Breast epithelium (tissue), 4 donors: ENCODE data around the gene GLYR1. TPM values are rescaled to one million over a fixed set of nuclear protein-coding genes. Genes with fewer than 3 reads are reported as not detected.

Experiments used
- DNase-seq, 2 donors: peaks; one replicate each; pipeline ENCODE4 v3.0.0-alpha.2; 2019; ENCODE audit warnings: low spot score in 2 of 2
- H3K27ac ChIP-seq, 2 donors: fragments of 200-600 bp; sonication (generic) in 1 of 2; one replicate each; pipeline ENCODE4 v1.5.1; 2016 to 2019; ENCODE audit warnings: mild to moderate bottlenecking in 1 of 2
- H3K27me3 ChIP-seq, 2 donors: fragments of 200-600 bp; sonication (generic) in 1 of 2; one replicate each; pipeline versions ENCODE4 v1.5.1 to v1.6.0; 2017 to 2019; ENCODE audit warnings: control low read depth in 1 of 2, mild to moderate bottlenecking in 1 of 2
- H3K36me3 ChIP-seq: fragments of 200-600 bp; one replicate; pipeline ENCODE4 v1.5.1; 2019
- H3K4me1 ChIP-seq, 2 donors: fragments of 200-600 bp; sonication (generic); one replicate each; pipeline ENCODE4 v1.5.1; 2016 to 2019; ENCODE audit warnings: control low read depth in 1 of 2
- H3K4me3 ChIP-seq, 3 donors: fragments of 200-600 bp; sonication (generic); 1 replicate in 2 of 3; 2 replicates in 1 of 3; pipeline ENCODE4 v1.5.1; 2016 to 2019; ENCODE audit warnings: mild to moderate bottlenecking in 3 of 3, moderate library complexity in 2 of 3
- H3K9me3 ChIP-seq, 2 donors: fragments of 200-600 bp; sonication (generic) in 1 of 2; one replicate each; pipeline ENCODE4 v1.5.1; 2016 to 2019; ENCODE audit warnings: control low read depth in 1 of 2
- CTCF ChIP-seq, 3 donors: fragments of 450-650 bp; IDR thresholded peaks; one replicate each; pipeline ENCODE4 v1.5.1; 2016 to 2017; ENCODE audit warnings: antibody characterized with exemption in 3 of 3, mild to moderate bottlenecking in 3 of 3, moderate library complexity in 3 of 3
- POLR2A ChIP-seq: fragments of 450-650 bp; IDR thresholded peaks from one replicate; pipeline ENCODE4 v1.6.1; 2016; ENCODE audit warnings: antibody characterized with exemption, mild to moderate bottlenecking, moderate library complexity
- POLR2AphosphoS5 ChIP-seq, 3 donors: sonication (generic); formaldehyde crosslinking; IDR thresholded peaks; one replicate each; pipeline ENCODE4 v1.6.1; 2017; ENCODE audit warnings: antibody characterized with exemption in 3 of 3
- intact Hi-C: fragments of 100-400 bp; cut with DNase I; formaldehyde crosslinking; loops from one replicate; pipeline ENCODE4 v1.15.1; 2023; ENCODE audit warnings: low total_unique reads
- total RNA-seq, 3 donors: library from RNA; depleted of rRNA; stranded (reverse); fragments of >200 nt; gene quantifications; one replicate each; pipeline ENCODE4 v1.1.0, GENCODE V29; 2016

GLYR1 gene
- total RNA-seq, 3 donors from 2014 or later = 57.2 to 79.0 (median 58.1) TPM

DNA sequence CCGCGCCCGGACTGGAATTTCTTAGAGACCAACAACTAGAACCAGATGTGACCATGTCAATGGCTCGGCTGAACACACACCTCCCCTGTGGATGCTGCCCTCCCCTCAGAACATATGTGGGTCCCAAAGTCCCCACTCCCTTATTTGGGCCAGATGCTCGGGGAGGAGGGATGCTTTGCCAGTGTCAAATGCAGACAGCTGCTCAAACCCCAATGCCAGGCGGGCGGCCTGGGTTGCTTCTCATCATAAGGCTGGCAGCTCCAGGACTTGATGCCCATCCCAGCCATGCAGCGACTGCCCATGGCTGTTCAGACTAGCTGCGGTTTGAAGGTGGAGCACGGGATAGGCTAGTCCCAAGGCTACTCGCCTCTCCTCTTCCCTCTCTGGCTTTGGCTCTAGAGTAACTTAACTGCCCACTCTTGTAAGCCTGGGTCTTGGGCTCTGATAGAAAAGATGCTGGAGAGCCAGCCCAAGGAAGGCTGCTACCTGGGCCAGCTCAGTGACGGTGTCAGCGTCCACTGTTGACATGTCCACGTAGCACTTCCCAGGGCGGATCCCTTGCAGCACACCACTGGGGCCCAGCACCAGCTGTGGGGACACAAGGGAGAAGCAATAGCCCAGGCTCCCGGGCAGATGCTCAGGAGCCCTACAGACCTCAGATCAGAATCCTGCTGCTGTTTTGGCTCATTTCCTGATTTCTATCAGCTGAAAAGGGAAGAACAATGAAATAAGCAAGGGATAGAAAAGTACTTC is 33.7 kb downstream of the GLYR1 start:
- Histone ChIP-seq H3K36me3 (peaks cover 14% of the 10 kb centered on the region), H3K4me1 (no peaks in the 10 kb centered on the region), H3K27me3 (no peaks in the 10 kb centered on the region), H3K9me3 (no peaks in the 10 kb centered on the region), H3K27ac (no peak overlapping the region), H3K4me3 (no peak overlapping the region)
- DNase-seq = no peak
- TF ChIP-seq POLR2AphosphoS5 (IDR thresholded peaks at IDR 0.05) = no peak
- no peak for TF ChIP-seq CTCF (IDR thresholded peaks at IDR 0.05)
- no peak for TF ChIP-seq POLR2A
- intact Hi-C loops = no loop called here

DNA sequence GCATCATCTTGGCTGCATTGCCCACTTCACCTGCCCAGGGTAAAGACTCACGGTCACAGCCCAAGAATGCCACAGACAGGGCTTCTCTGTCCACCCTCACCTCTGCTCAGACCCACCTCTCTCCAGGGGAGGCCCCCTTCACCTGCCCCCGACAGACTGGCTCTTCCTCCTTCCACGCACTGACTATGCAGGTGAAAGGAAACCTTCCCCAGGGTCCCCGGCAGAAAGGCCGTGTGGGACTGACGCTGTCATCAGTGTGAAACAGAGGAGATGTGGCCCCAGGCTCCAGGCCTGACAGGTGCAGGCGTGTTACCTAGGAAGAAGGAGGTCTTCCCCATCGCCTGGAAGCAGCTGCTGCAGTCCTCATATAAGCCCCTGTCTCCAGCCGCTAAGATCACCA is 35.3 kb downstream of the GLYR1 start:
- H3K27me3 ChIP-seq = no peaks in the 10 kb centered on the region
- TF ChIP-seq POLR2AphosphoS5 (IDR thresholded peaks at IDR 0.05) (no peak), POLR2A (no peak), CTCF (IDR thresholded peaks at IDR 0.05) (no peak)
- peaks cover 14% of the 10 kb centered on the region for H3K36me3 ChIP-seq
- H3K4me1 ChIP-seq = no peaks in the 10 kb centered on the region
- H3K9me3 ChIP-seq = no peaks in the 10 kb centered on the region
- DNase-seq = no peak
- no peak overlapping the region for H3K27ac ChIP-seq
- no peak overlapping the region for H3K4me3 ChIP-seq
- intact Hi-C loops = no loop called here

DNA sequence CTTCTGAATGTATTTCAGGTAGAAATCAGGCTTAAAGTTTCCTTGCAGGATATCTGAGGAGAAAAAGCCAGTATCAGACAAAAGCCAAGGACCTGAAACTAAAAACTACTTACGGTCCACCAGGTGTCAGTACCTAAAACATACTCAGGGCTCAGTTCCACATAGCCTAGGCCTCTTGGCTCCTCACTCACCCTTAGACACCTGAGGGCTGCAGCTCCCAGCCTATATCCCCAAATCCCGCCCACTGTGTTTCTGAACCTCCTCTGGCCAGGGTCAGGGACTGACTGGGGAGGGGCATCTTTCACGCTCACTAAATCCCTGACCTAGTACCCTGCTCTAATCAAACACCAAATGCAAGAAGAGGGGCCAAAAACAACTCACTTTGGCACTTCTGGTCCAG is 35.8 kb downstream of the GLYR1 start:
- no peaks in the 10 kb centered on the region for H3K4me1 ChIP-seq
- peaks cover 14% of the 10 kb centered on the region for H3K36me3 ChIP-seq
- H3K27ac ChIP-seq = no peak overlapping the region
- no peaks in the 10 kb centered on the region for H3K27me3 ChIP-seq
- H3K9me3 ChIP-seq = no peaks in the 10 kb centered on the region
- TF ChIP-seq POLR2AphosphoS5 (IDR thresholded peaks at IDR 0.05) = no peak
- TF ChIP-seq CTCF (IDR thresholded peaks at IDR 0.05) = no peak
- no peak for TF ChIP-seq POLR2A
- intact Hi-C loops = no loop called here
- no peak for DNase-seq
- no peak overlapping the region for H3K4me3 ChIP-seq

- H3K4me1 ChIP-seq = peaks cover 0 to 3% of the 10 kb centered on the region in 2 donors
- H3K9me3 ChIP-seq = no peaks in the 10 kb centered on the region
- no peak for TF ChIP-seq POLR2A
- TF ChIP-seq POLR2AphosphoS5 (IDR thresholded peaks at IDR 0.05) = no peak
- TF ChIP-seq CTCF (IDR thresholded peaks at IDR 0.05) = no peak
- H3K27ac ChIP-seq = no peak overlapping the region
- no peak for DNase-seq
- H3K27me3 ChIP-seq = no peaks in the 10 kb centered on the region
- intact Hi-C loops = no loop called here
- H3K36me3 ChIP-seq = no peaks in the 10 kb centered on the region
- no peak overlapping the region for H3K4me3 ChIP-seq
Measured at GRCh38 chr16:4806280-4806679, 40.8 kb downstream of the GLYR1 start.

DNA sequence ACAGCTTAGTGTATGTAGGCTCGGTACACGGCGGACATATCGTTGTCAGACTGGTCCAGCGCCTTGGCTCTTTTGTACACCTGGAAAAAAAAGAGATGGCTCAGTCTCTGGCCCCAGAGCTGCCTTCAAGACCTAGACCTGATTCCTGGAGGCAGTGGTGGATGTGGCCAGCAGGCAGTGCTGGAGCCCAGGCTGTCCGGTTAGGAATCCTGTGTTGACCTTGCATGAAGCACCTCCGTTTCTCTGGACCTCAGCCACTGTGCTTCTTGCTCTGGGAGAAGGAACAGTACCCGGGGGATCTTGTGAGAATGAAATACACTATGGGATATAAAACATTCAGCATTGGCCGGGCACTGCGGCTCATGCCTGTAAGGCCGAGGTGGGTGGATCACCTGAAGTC is 41.9 kb downstream of the GLYR1 start:
- no peak for TF ChIP-seq CTCF (IDR thresholded peaks at IDR 0.05)
- no peak for TF ChIP-seq POLR2A
- TF ChIP-seq POLR2AphosphoS5 (IDR thresholded peaks at IDR 0.05) = no peak
- Histone ChIP-seq H3K27ac (no peak overlapping the region), H3K4me3 (no peak overlapping the region), H3K36me3 (no peaks in the 10 kb centered on the region), H3K9me3 (no peaks in the 10 kb centered on the region), H3K27me3 (no peaks in the 10 kb centered on the region), H3K4me1 (peaks cover 0 to 6% of the 10 kb centered on the region in 2 donors)
- intact Hi-C loops = no loop called here
- no peak for DNase-seq
